Upper lobe of right lung (tissue), 1 donor: Measurements from ENCODE around the gene PHACTR4. TPM values are rescaled to one million over a fixed set of nuclear protein-coding genes. Genes with fewer than 3 reads are reported as not detected.
A peak's percentile ranks its signal among the peaks of the same experiment; 100 is the strongest.

ENCODE experiments used
- ATAC-seq: fragments of 200-7000 bp; cut with Tn5 transposase; one replicate; pipeline ENCODE4 v1.9.1; 2020; ENCODE audit warnings: mild to moderate bottlenecking, moderate library complexity
- DNase-seq: peaks from one replicate; pipeline ENCODE4 v3.0.0-alpha.2; 2020
- H3K27ac ChIP-seq: fragments of 200-600 bp; one replicate; pipeline ENCODE4 v1.8.0; 2022
- H3K27me3 ChIP-seq: fragments of 200-600 bp; one replicate; pipeline ENCODE4 v1.8.0; 2022; ENCODE audit warnings: mild to moderate bottlenecking
- H3K36me3 ChIP-seq: fragments of 200-600 bp; one replicate; pipeline ENCODE4 v1.8.0; 2022
- H3K4me1 ChIP-seq: fragments of 200-600 bp; one replicate; pipeline ENCODE4 v1.8.0; 2022
- H3K4me3 ChIP-seq: fragments of 200-600 bp; one replicate; pipeline ENCODE4 v1.8.0; 2022; ENCODE audit warnings: mild to moderate bottlenecking
- H3K9me3 ChIP-seq: fragments of 200-600 bp; one replicate; pipeline ENCODE4 v1.8.0; 2022
- intact Hi-C: fragments of 100-400 bp; cut with DNase I; formaldehyde crosslinking; loops from one replicate; pipeline ENCODE4 v1.11.0; 2022
- total RNA-seq: library from RNA; stranded (reverse); fragmentation: NEBNext Ultra II Directional; extraction: Animal tissue kit (Norgen Biotek cat#: 25700); gene quantifications from one replicate; pipeline ENCODE4 v1.2.1, GENCODE V29; 2021
- TF ChIP-seq, protein P1 (sequence below): fragments of 200-600 bp; IDR thresholded peaks from one replicate; pipeline ENCODE4 v1.8.0; 2022; ENCODE audit warnings: antibody characterized with exemption
- donor health status: DM: no; HTN: yes; CAD: no; lungs with severe emphysema.

PHACTR4 gene
- total RNA-seq, 1 donor from 2014 or later = 43.2 TPM

- TF ChIP-seq, protein P1, sequence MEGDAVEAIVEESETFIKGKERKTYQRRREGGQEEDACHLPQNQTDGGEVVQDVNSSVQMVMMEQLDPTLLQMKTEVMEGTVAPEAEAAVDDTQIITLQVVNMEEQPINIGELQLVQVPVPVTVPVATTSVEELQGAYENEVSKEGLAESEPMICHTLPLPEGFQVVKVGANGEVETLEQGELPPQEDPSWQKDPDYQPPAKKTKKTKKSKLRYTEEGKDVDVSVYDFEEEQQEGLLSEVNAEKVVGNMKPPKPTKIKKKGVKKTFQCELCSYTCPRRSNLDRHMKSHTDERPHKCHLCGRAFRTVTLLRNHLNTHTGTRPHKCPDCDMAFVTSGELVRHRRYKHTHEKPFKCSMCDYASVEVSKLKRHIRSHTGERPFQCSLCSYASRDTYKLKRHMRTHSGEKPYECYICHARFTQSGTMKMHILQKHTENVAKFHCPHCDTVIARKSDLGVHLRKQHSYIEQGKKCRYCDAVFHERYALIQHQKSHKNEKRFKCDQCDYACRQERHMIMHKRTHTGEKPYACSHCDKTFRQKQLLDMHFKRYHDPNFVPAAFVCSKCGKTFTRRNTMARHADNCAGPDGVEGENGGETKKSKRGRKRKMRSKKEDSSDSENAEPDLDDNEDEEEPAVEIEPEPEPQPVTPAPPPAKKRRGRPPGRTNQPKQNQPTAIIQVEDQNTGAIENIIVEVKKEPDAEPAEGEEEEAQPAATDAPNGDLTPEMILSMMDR = no peak
- DNase-seq = no peak
Measured at GRCh38 chr1:28436211-28436769, 66.8 kb downstream of the PHACTR4 start.

DNA sequence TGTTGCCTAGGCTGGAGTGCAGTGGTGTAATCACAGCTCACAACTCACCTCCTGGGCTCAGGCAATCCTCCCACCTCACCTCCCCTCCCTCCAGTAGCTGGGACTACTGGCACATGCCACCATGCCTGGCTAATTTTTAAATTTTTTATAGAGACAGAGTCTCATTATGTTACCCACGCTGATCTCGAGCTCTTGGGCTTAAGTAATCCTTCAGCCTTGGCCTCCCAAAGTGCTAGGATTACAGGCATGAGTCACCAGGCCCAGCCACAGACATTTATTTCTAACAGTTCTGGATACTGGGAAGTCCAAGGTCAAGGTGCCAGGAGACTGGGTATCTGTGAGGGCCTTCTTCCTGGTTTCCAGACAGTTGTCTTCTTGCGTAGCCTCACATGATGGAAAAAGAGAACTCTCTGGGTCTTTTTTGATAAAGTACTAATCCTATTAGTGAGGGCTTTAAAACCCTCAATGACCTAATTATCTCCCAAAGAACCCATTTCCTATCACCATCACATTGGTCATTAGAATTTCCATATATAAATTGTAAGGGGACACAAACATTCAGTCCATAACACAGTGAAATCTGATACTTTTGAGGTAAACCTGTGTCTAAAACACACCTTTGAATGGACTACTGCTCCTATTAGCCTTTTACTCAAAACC lies 67.9 kb downstream of the PHACTR4 start:
- H3K27me3 ChIP-seq = no peaks in the 10 kb centered on the region
- DNase-seq = no peak
- H3K36me3 ChIP-seq = no peaks in the 10 kb centered on the region
- peak overlapping the region; percentile 41 for H3K4me3 ChIP-seq
- TF ChIP-seq, protein P1 = no peak
- peak; percentile 63 for ATAC-seq
- H3K27ac ChIP-seq = peak overlapping the region; percentile 81
- H3K4me1 ChIP-seq = peaks cover 11% of the 10 kb centered on the region
- no peaks in the 10 kb centered on the region for H3K9me3 ChIP-seq
- intact Hi-C loops = no loop called here

More at GRCh38 chr1:28436211-28436769, 66.8 kb downstream of the PHACTR4 start:
- intact Hi-C loops = no loop called here
- no peak overlapping the region for H3K27ac ChIP-seq
- H3K4me3 ChIP-seq = no peak overlapping the region
- H3K9me3 ChIP-seq = no peaks in the 10 kb centered on the region
- H3K27me3 ChIP-seq = no peaks in the 10 kb centered on the region
- H3K4me1 ChIP-seq = peaks cover 11% of the 10 kb centered on the region
- H3K36me3 ChIP-seq = no peaks in the 10 kb centered on the region
- no peak for ATAC-seq

- no peaks in the 10 kb centered on the region for H3K36me3 ChIP-seq
- DNase-seq (peak; percentile 85), ATAC-seq (peak; percentile 100)
- TF ChIP-seq, protein P1 = no peak
- intact Hi-C loops = no loop called here
- H3K4me1 ChIP-seq = peaks cover 11% of the 10 kb centered on the region
- no peaks in the 10 kb centered on the region for H3K9me3 ChIP-seq
- H3K4me3 ChIP-seq = peak overlapping the region; percentile 41
- H3K27me3 ChIP-seq = no peaks in the 10 kb centered on the region
- peak overlapping the region; percentile 81 for H3K27ac ChIP-seq
Measured at GRCh38 chr1:28437924-28438699, 68.6 kb downstream of the PHACTR4 start.

DNA sequence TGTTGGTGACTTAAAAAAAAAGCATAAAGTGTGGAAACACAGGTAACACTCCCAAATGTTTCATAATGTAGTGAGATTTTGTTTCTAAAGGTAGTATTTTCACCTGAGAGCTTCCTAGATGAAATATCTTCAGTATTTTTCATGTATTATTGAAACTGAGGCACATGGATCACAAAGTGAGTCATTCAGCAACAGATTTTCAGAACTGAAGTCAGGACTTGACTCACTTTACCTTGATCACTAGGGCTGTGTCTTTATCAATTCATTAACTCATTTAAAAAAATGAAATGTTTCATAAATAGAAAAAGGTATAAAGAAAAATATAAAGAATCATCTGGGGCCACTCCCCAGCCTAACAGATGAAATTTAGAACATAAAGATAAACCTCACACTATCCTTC lies 69.8 kb downstream of the PHACTR4 start:
- ATAC-seq = no peak
- Histone ChIP-seq H3K36me3 (no peaks in the 10 kb centered on the region), H3K4me3 (peak overlapping the region; percentile 41), H3K4me1 (peaks cover 11% of the 10 kb centered on the region), H3K27ac (no peak overlapping the region), H3K27me3 (no peaks in the 10 kb centered on the region), H3K9me3 (no peaks in the 10 kb centered on the region)
- intact Hi-C loops = no loop called here
- TF ChIP-seq, protein P1 = no peak
- DNase-seq = no peak

DNA sequence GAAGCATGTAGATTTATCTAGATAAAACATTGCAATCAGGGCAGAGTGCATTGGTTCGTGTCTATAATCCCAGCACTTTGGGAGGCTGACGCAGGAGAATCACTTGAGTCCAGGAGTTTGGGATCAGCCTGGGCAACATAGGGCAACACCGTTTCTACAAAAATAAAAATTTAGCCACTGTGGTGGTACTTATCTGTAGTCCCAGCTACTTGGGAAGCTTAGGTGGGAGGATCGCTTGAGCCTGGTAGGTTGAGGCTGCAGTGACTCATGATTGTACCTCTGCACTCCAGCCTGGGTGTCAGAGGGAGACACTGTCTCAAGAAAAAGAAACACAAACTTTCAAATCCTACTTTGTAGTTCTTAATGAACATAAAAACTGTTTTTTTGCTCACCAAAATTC lies 72.1 kb downstream of the PHACTR4 start:
- no peak for DNase-seq
- Histone ChIP-seq H3K9me3 (no peaks in the 10 kb centered on the region), H3K36me3 (no peaks in the 10 kb centered on the region), H3K27ac (no peak overlapping the region), H3K4me3 (no peak overlapping the region), H3K4me1 (peaks cover 11% of the 10 kb centered on the region), H3K27me3 (no peaks in the 10 kb centered on the region)
- TF ChIP-seq, protein P1 = no peak
- no peak for ATAC-seq
- intact Hi-C loops = no loop called here
